Stimulated activated CD4-positive, alpha-beta T cell treated with anti-CD3 and anti-CD28 coated beads, Interleukin-15, amount 100 ng/mL, for 48 hours (primary cell): Measurements from ENCODE around the gene HCN2.

Experiments used
- DNase-seq, 2 donors: peaks; one replicate each; pipeline ENCODE4 v3.0.0-alpha.2; 2020; ENCODE audit warnings: low read depth in 2 of 2

HCN2 gene

GRCh38 chr19:589693-590395 lies at the start of gene HCN2:
TSS of gene HCN2 (plus strand) at chr19:589881. CDS start at chr19:589946, 65 bp downstream.
- no peak for DNase-seq

DNA sequence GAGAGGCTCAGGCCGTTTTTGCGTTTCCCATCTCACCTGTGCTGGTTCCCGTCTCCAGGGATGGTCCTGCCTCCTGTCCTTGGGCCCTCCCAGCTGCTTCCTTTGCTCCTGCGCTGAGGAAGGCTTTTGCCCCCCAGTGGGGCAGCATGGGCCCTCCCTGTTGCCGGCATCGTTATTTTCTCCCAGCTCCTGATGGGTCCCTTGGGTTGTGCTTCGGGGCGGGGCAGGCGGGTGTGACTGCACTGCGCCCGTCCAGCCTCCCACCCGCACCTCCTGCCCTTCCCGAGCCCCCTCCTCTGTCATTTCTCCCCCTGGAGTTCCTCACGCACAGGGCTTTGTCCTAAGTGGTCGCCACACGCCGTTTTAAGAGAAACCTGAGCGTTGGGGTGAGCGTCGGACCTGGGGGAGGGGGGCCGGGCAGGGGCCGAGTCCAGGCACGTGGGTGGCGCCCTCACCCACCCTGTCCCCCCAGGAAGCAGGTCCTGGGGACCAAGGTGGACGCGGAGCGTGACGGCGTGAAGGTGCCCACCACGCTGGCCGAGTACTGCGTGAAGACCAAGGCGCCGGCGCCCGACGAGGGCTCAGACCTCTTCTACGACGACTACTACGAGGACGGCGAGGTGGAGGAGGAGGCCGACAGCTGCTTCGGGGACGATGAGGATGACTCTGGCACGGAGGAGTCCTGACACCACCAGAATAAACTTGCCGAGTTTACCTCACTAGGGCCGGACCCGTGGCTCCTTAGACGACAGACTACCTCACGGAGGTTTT lies 48.6 kb upstream of the HCN2 start:
- DNase-seq = no peak

- DNase-seq = no peak
Observed at GRCh38 chr19:541699-542098, 48.0 kb upstream of the HCN2 start.

- no peak for DNase-seq
Observed at GRCh38 chr19:542173-542866, 47.4 kb upstream of the HCN2 start.

DNA sequence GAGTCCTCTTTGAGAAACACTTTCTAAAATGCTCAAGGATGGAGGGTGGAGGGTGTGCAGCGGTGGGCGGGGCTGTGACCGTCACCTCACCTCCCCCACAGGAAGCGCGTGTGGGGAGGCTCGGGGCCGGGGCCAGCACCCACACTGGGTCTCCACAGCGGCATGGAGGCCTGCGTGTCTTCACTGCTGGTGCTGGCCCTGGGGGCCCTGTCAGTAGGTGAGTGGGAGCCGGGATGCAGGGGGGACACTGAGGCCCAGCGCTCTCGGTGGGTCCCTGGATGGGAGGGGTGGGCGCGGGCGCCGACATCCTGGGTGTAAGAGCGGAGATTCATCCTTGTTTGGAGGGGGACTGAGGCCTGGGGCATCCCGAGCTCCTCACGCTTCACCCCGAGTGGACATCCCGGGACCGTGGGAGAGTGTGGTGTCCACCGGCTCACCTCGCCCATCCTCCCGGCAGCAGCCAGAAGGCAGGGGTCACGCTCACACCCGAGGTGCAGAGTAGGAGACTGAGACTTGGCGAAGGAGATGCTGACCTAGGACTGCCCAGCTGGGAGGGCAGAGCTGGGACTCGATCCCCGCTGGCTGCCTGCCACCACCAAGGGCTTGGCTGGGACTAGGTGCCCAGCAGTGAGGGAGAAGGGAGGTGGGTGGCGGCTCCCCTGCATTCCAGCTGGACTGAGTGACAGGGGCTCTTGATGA lies 45.6 kb upstream of the HCN2 start, which contains the start of gene GZMM:
GZMM (plus strand) TSS at position 144 of the 699 bp plus-strand sequence; CDS start at position 163, 19 bp downstream.
- DNase-seq = peak; percentile 50 to 62

GRCh38 chr19:547117-547516 lies 42.6 kb upstream of the HCN2 start:
- DNase-seq = no peak

- no peak for DNase-seq
Observed at GRCh38 chr19:547836-548720, 41.6 kb upstream of the HCN2 start.

GRCh38 chr19:548886-549830 lies 40.5 kb upstream of the HCN2 start:
- no peak for DNase-seq

- no peak for DNase-seq
Observed at GRCh38 chr19:554817-555216, 34.9 kb upstream of the HCN2 start.

- no peak for DNase-seq
Observed at GRCh38 chr19:555474-555808, 34.2 kb upstream of the HCN2 start.

- DNase-seq = no peak
Observed at GRCh38 chr19:556611-557382, 32.9 kb upstream of the HCN2 start.

DNA sequence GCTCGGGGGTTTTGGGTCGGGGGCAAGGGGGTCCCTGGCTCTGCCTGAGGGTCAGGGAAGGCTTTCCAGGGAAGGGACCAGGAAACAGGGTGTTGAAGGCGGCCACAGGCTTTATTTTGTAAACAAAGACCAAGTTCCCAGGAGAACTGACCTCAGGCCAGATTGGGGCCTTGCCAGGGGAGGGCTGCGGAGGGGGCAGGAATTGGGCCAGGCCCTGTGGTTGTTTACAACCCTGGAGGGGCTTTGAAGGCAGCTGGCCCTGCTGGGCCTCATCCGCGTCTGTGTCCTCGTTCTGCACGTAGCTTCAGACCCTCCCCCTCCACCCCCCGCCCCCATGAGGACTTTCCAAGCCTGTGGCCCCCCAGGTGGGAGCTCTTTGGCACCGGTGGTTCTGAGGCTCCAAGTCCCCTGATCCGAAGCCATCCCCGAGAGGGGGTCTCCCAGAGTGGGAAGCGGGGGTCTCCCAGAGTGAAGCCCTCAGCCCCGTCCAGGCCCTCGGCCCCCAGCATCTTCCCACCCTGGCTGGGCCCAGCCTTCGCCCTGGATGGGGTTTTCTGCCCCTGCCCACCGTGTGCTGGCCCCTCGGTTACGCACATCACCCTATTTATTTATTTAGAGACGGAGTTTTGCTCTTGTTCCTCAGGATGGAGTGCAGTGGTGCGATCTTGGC lies 30.8 kb upstream of the HCN2 start:
- no peak for DNase-seq

GRCh38 chr19:560121-560520 lies 29.6 kb upstream of the HCN2 start:
- DNase-seq = no peak

DNA sequence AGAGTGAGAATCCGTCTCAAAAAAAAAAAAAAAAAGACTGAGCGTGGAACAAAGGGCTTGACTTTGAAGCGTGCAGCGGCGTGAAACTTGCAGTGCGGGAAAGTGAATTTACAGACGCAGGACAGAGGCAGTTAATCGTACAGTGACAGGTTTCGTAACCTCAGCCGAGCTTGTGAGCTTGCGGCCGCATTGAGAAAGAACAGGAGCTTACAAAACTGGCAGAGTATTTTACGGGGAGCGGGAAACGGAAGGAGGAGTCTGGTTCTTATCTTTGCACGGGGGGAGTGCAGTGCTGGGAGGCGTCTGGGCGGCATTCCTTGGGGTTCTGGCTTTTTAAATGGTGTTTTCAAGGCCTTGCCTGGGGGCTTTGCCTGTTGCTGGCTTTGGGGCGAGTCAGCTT lies 23.3 kb upstream of the HCN2 start:
- DNase-seq = no peak

GRCh38 chr19:566844-567243 lies 22.8 kb upstream of the HCN2 start:
- no peak for DNase-seq

GRCh38 chr19:567296-567900 lies 22.3 kb upstream of the HCN2 start:
- no peak for DNase-seq

- no peak for DNase-seq
Observed at GRCh38 chr19:570251-570686, 19.4 kb upstream of the HCN2 start.

- peak in 1 of 2 donors; percentile 33 for DNase-seq
Observed at GRCh38 chr19:570937-571565, 18.6 kb upstream of the HCN2 start.
